Stimulated activated CD4-positive, alpha-beta T cell treated with anti-CD3 and anti-CD28 coated beads, Interleukin-1b, Interleukin-23, amount 100 ng/mL, for 4 hours (primary cell): Measurements from ENCODE around the gene VSTM2L.
A peak's percentile ranks its signal among the peaks of the same experiment; 100 is the strongest.

Source experiments
- DNase-seq, 2 donors: peaks; one replicate each; pipeline ENCODE4 v3.0.0-alpha.2; 2020; ENCODE audit warnings: low read depth in 2 of 2

Gene VSTM2L

DNA sequence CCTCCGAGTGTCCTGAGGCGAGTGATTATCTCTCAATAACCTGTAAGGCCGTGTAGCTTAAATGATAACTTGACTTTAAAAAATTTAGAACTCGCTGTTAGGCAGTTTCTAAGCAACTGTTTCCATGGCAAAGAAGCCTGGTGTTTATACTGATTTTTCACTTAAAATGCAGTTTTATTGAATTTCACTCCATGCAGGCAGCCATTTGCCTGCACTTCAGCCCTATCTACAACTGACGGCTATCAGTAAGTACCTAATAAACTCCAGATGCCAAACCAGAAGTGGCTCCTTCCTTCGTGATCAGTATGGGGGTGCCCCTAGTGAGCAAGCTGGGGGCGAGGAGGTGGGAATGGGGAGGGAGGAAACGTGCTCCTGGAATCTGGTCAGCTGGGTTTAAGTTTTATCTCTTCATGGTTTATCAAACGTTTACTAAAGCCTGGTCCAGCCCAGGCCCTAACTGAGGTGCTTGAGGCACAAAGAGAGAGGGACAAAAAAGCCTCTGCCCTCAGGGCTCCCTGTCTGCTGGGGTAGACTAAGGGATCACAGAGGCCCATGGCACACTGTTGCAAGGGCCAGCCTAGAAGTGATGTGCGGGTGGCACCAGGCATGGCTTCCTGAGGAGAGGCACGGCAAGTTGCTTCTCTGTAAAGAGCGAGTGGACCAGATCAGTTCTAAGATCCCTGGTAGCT, 84.8 kb downstream of the VSTM2L start:
- DNase-seq, result no peak

DNA sequence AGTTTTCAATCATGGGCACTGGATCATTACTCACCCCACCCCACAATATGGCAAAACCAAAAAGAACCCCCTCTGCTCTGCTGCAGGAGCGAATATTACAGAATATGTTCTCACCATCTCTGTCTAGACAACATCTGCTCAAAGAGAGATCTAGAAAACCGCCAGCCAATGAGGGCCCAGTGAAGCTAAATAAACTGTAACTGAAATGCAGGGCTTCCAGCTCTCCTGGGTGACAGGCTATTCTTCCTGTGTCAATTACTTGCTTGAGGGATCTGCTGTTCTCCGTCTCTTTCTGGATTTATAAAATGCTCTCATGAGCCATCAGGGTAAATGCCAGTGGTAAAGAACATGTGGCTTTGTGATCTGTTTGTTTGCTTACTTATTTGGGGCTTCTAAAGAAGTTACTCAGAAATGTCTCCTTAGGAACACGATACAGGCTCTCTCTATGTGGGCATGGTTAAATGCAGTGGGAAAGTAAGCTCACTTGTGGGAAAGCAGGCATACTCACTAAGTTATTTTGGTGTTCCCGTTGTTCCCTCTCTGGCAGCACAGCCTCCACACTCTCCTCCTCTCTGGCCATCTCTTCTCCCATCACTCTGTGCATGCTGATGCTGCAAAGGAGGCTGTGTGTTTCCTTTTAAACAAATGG, 85.5 kb downstream of the VSTM2L start:
- DNase-seq, result no peak

DNA sequence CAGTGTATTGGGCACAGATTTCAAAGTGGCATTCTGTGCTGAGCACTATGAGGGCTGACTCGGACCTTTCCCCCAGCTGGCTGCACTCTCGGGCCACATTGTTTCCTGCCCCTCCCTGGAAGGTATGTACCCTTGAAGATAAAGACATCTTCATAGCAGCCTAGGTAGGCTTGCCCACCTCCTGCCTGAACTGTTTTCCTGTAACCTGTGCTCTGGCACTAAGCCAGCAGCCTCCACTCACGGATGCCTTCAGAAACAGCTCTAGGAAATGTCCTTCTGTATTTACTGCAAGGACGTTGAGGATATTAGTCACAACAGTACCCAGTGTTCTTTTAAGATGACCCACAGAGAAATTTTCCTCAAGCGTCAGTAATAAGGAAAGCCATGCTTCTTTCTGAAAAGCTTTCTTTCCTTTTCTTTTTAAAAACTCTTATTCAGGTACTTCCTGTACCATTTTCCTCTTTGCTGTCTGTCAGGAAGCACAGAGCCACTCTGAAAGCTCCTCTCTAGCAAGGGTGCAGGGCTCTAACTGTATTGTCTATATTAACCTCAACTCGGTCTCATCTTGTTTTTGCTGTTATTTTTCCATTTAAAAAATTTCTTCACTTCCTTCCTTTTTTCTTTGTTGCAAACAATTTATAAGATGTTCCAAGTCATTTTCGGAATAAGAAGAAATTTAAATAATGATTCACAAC, 86.8 kb downstream of the VSTM2L start:
- DNase-seq, result no peak

DNA sequence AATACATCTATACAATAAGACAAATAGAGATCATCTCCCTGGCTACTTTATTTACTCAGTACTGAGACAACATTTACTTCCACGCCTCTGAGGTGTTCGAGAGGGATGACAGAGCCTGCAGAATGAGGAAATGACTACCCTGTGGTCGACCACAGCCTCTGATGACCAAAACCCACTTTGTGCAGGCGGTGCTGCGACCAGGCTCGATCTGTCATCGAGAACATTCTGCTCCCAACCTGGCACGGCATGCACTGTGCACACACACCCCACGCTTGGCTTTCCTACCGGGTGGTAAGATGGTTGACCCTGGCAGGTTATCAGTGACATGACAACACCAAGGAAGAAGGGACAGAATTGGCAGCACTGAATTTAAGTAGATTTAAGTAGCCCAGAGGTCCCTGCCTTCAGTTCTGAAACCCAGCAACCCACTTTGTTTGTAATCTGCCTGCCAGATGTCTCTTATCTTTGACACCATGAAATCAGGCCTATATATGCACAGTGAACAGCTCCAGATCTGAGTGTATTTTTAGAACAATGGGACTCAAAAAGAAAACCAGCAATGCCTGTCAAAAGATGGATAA, 87.7 kb downstream of the VSTM2L start:
- no peak for DNase-seq

DNA sequence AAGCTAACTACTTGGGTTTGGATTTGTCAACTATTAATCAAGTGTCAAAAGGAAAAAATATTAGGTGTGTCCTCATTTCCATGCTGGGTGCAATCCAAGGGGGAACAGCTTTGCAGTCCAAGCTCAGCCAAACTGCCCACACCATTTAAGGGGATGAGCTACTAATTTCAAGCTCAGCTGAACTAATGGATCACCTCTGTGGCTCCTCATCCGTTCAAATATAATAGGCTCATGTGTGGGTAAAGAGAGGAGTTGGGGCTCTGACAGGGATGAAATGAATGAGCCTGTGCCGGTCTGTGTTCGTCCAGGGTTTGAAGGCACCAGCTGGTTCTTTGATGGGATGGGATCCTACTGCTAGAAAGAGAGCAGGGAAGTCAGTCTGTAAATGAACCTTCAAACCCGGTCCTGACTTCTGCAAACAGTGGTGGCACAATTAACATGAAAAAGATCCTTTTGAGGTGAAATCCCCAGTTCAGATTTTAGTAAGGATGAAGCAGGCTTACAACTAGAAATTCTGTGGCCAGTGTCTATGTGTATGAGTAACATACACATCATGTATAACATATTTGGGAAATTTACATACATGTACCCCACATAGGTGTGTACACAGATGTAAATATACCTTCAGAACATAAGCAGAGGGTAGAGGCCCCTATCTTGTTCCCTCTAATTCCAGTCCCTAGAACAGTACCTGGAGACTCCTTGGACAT, 88.4 kb downstream of the VSTM2L start:
- no peak for DNase-seq

DNA sequence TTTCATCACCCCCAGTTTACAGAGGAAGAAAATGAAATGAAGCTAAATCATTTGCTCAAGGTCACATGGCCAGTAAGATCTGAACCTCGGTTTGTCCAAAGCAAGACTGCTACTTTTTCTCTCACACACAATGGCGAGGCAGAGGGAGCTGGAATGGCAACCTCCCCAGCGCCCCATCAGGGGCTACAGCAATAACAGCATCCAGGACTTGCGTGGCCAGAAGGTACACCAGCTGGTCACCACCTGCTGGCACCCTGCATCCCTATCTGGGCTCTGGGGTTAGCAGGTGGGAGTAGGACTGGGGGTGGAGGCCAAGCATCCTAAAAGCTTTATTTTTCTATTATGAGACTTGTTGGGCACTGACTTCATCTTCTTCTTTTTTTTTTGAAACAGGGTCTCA, 89.0 kb downstream of the VSTM2L start:
- DNase-seq, result no peak

DNA sequence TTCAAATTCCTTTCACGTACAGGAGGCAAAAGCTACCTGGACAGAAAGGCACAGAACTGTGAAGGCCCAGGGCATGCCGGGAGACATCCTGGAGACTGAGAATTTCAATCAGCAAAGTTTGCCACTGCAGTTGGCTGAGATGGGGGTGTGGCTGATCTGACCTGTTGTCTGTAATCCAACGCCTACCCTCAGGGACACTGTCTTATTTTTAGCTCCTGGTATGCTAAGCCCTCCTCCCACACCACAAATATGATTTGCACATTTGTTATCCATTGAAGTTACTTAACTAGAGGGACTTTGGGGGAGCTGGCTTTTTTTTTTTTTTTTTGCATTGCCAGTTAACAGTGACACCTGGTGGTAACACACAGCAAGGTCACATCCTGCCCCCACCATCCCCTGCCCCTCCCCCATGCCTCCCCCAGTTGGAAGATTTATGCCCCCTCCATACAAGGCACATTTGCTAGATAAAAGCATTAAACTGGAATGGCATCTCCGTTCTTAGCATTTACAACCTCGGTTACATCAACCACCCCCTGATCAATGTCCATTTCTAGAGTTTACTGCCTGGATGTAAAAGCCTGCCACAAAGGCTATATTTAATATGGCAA, 90.0 kb downstream of the VSTM2L start:
- peak in 1 of 2 donors; percentile 12 for DNase-seq

DNA sequence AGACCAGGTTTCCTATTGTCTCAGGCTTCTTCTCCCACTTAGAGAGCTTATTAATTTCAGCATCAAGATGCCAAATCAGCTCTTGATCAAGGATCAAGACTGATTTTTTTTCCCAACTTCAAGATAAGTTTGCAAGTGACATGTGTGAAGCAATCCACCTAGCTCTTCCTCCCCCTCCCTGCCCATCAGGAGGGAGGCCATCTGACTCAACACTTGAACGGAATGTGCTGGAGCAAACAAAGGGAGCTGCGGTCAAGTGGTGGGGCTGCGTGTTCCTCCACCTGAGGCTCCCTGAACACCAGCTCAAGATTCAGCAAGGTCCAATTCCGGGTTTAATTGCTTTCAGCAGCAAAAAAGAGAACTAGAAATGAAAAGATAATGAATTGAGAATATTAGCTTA, 91.6 kb downstream of the VSTM2L start:
- DNase-seq, result no peak
